OCI-LY7 (cell line): Measurements from ENCODE around the gene TCTA. TPM values are rescaled to one million over a fixed set of nuclear protein-coding genes. Genes with fewer than 3 reads are reported as not detected.

Experiments used
- BruUV-seq: library from RNA; stranded (reverse); fragments of 400-500 nt; replicated peaks from 2 replicates; lab custom pipeline; 2021; lab: Mats Ljungman, UMichigan
- CTCF ChIA-PET: fragments of 300-600 bp; sonication (Branson Sonifier 250); formaldehyde crosslinking; loops from one replicate; lab custom pipeline; 2022; ENCODE audit warnings: antibody characterized with exemption; ENCODE audit not compliant: unreplicated experiment; lab: Charles Lee
- POLR2A ChIA-PET: fragments of 300-600 bp; sonication (Branson Sonifier 250); formaldehyde crosslinking; loops from one replicate; lab custom pipeline; 2022; ENCODE audit warnings: antibody characterized with exemption; lab: Charles Lee
- DNase-seq: peaks from one replicate; pipeline ENCODE4 v3.0.0-alpha.2; 2015; ENCODE audit warnings: low spot score
- H2AFZ ChIP-seq: fragments of 200-600 bp; sonication (generic), shearing (Covaris generic); 2 replicates; pipeline ENCODE4 v1.6.1; 2014; ENCODE audit warnings: mild to moderate bottlenecking, antibody characterized with exemption, low read length, moderate library complexity
- H3K27ac ChIP-seq: fragments of 200-600 bp; sonication (generic); 2 replicates; pipeline ENCODE4 v1.5.1; 2014; ENCODE audit warnings: mixed run types, low read depth, mild to moderate bottlenecking, moderate library complexity, low read length, inconsistent platforms; ENCODE audit not compliant: poor library complexity, severe bottlenecking
- H3K36me3 ChIP-seq: fragments of 200-600 bp; sonication (generic); 2 replicates; pipeline ENCODE4 v1.6.1; 2014; ENCODE audit warnings: mild to moderate bottlenecking, antibody characterized with exemption, low read length, moderate library complexity, mixed read lengths; ENCODE audit not compliant: insufficient read depth
- H3K4me1 ChIP-seq: fragments of 200-600 bp; sonication (generic); 2 replicates; pipeline ENCODE4 v1.5.1; 2014; ENCODE audit warnings: mild to moderate bottlenecking, low read length; ENCODE audit not compliant: insufficient read depth, poor library complexity, severe bottlenecking
- H3K4me2 ChIP-seq: fragments of 200-600 bp; sonication (generic); 2 replicates; pipeline ENCODE4 v1.6.1; 2014; ENCODE audit warnings: mild to moderate bottlenecking, low read length
- H3K4me3 ChIP-seq: fragments of 200-600 bp; sonication (generic); 2 replicates; pipeline ENCODE4 v1.5.1; 2014; ENCODE audit warnings: mild to moderate bottlenecking, low read depth, low read length; ENCODE audit not compliant: poor library complexity, severe bottlenecking
- H3K79me2 ChIP-seq: fragments of 200-600 bp; sonication (generic); 2 replicates; pipeline ENCODE4 v1.6.1; 2016; ENCODE audit warnings: low read depth, mild to moderate bottlenecking, low read length, moderate library complexity, mixed read lengths; ENCODE audit not compliant: insufficient read depth
- H3K9me2 ChIP-seq: fragments of 200-600 bp; sonication (generic); 2 replicates; pipeline ENCODE4 v1.6.1; 2016; ENCODE audit warnings: mild to moderate bottlenecking, low read length, mixed read lengths; ENCODE audit not compliant: insufficient read depth
- H3K9me3 ChIP-seq: fragments of 200-600 bp; sonication (generic); 2 replicates; pipeline ENCODE4 v1.6.1; 2014; ENCODE audit warnings: mild to moderate bottlenecking, mixed run types, low read length, mixed read lengths
- H4K20me1 ChIP-seq: fragments of 200-600 bp; sonication (generic); 2 replicates; pipeline ENCODE4 v1.6.1; 2014; ENCODE audit warnings: mild to moderate bottlenecking, antibody characterized with exemption, low read length, moderate library complexity, mixed read lengths; ENCODE audit not compliant: insufficient read depth
- CTCF ChIP-seq: fragments of 200-600 bp; sonication (generic); conservative IDR thresholded peaks from 2 replicates; pipeline ENCODE4 v1.5.1; 2014; ENCODE audit warnings: mild to moderate bottlenecking, antibody characterized with exemption, low read length, moderate library complexity, mixed read lengths
- EZH2phosphoT487 ChIP-seq: fragments of 200-600 bp; sonication (generic); IDR thresholded peaks from 2 replicates; pipeline ENCODE4 v1.6.1; 2018; ENCODE audit warnings: low read depth, borderline replicate concordance, mild to moderate bottlenecking, mixed run types, antibody characterized with exemption, low read length, moderate library complexity, mixed read lengths
- intact Hi-C: fragments of 100-400 bp; cut with micrococcal nuclease; formaldehyde crosslinking; loops from one replicate; pipeline ENCODE4 v1.10.0; 2022; ENCODE audit not compliant: unreplicated experiment
- total RNA-seq, 2 experiments: library from RNA; depleted of rRNA in 1 of 2; stranded (reverse); fragments of >200 nt in 1 of 2; shearing (Covaris generic) in 1 of 2; gene quantifications; 2 replicates each; pipeline ENCODE4 v1.2.3, GENCODE V29; 2014 to 2022

Gene TCTA
- total RNA-seq, 2 experiments from 2014 or later = 17.9 to 37.7 TPM

GRCh38 chr3:49386056-49386756 is 26.0 kb upstream of the TCTA start:
- POLR2A ChIA-PET = interaction anchor here (0.6 kb wide), 1 partner anchor 43 kb away, joined by 3 read pairs; the partner anchor contains the start of gene NICN1
- no peaks in the 10 kb centered on the region for H3K9me3 ChIP-seq
- H2AFZ ChIP-seq = no peak overlapping the region
- CTCF ChIA-PET = no interaction called here
- DNase-seq = no peak
- no peak overlapping the region for H3K4me3 ChIP-seq
- H3K4me1 ChIP-seq = peaks cover 26% of the 10 kb centered on the region
- H3K36me3 ChIP-seq = peaks cover 62% of the 10 kb centered on the region
- H3K79me2 ChIP-seq = peaks cover 99% of the 10 kb centered on the region
- H3K9me2 ChIP-seq = no peaks in the 10 kb centered on the region
- TF ChIP-seq EZH2phosphoT487 = no peak
- no peak for TF ChIP-seq CTCF
- no peak overlapping the region for H3K27ac ChIP-seq
- intact Hi-C loops = no loop called here
- H4K20me1 ChIP-seq = peaks cover 12% of the 10 kb centered on the region; the same call in 1 of the 2 replicates
- no TSS peak for BruUV-seq
- peak overlapping the region; percentile 7; the same call in 1 of the 2 replicates for H3K4me2 ChIP-seq

- H3K4me1 ChIP-seq = peaks cover 26% of the 10 kb centered on the region
- DNase-seq = no peak
- H3K4me3 ChIP-seq = no peak overlapping the region
- intact Hi-C loops = no loop called here
- ChIA-PET CTCF (no interaction called here), POLR2A (interaction anchor here (0.6 kb wide), 1 partner anchor 31 kb away, joined by 9 read pairs; no protein-coding TSS in a partner anchor)
- peaks cover 64% of the 10 kb centered on the region for H3K36me3 ChIP-seq
- H3K4me2 ChIP-seq = no peak overlapping the region
- H3K9me2 ChIP-seq = no peaks in the 10 kb centered on the region
- H3K27ac ChIP-seq = no peak overlapping the region
- no TSS peak for BruUV-seq
- H4K20me1 ChIP-seq = peaks cover 16% of the 10 kb centered on the region
- H3K79me2 ChIP-seq = peaks cover 99% of the 10 kb centered on the region
- H3K9me3 ChIP-seq = no peaks in the 10 kb centered on the region
- TF ChIP-seq CTCF (no peak), EZH2phosphoT487 (no peak)
- no peak overlapping the region for H2AFZ ChIP-seq
Measured at GRCh38 chr3:49387721-49388120, 24.5 kb upstream of the TCTA start.

GRCh38 chr3:49388289-49388820 is 23.9 kb upstream of the TCTA start:
- Histone ChIP-seq H3K4me3 (no peak overlapping the region), H3K79me2 (peaks cover 99% of the 10 kb centered on the region), H3K4me1 (peaks cover 26% of the 10 kb centered on the region), H3K4me2 (no peak overlapping the region), H4K20me1 (peaks cover 18% of the 10 kb centered on the region), H3K27ac (no peak overlapping the region), H3K9me2 (no peaks in the 10 kb centered on the region), H2AFZ (no peak overlapping the region), H3K9me3 (no peaks in the 10 kb centered on the region), H3K36me3 (peaks cover 64% of the 10 kb centered on the region)
- POLR2A ChIA-PET = interaction anchor here (0.6 to 1.1 kb wide), 4 partner anchors 23 to 184 kb away, joined by 3 to 9 read pairs (median 4); partner anchors contain the start of genes RHOA and TCTA
- CTCF ChIA-PET = no interaction called here
- no TSS peak for BruUV-seq
- TF ChIP-seq CTCF (no peak), EZH2phosphoT487 (no peak)
- no peak for DNase-seq
- intact Hi-C loops = no loop called here
